SJCRH30 (cell line): ENCODE measurements around the gene COL26A1. TPM values are rescaled to one million over a fixed set of nuclear protein-coding genes. Genes with fewer than 3 reads are reported as not detected.
A peak's percentile ranks its signal among the peaks of the same experiment; 100 is the strongest.
"Not testable (repeated sequence)": the region's sequence is repeated elsewhere in the genome, so short reads cannot be mapped to it uniquely, and the experiment has no call there.

ENCODE experiments used
- DNase-seq, 2 experiments: peaks; one replicate each; pipeline ENCODE4 v3.0.0-alpha.2; 2015 to 2020
- H3K27ac ChIP-seq: fragments of 250-450 bp; sonication (Bioruptor Pico); 2 replicates; pipeline ENCODE4 v1.5.1; 2020; ENCODE audit warnings: mild to moderate bottlenecking, moderate library complexity
- H3K27me3 ChIP-seq: fragments of 250-450 bp; sonication (Bioruptor Pico); 2 replicates; pipeline ENCODE4 v1.5.1; 2020; ENCODE audit warnings: mild to moderate bottlenecking, moderate library complexity
- H3K36me3 ChIP-seq: fragments of 250-450 bp; sonication (Bioruptor Pico); 2 replicates; pipeline ENCODE4 v1.5.1; 2020; ENCODE audit warnings: mild to moderate bottlenecking, moderate library complexity
- H3K4me1 ChIP-seq: fragments of 250-450 bp; sonication (Bioruptor Pico); 2 replicates; pipeline ENCODE4 v1.5.1; 2020; ENCODE audit warnings: mild to moderate bottlenecking, moderate library complexity
- H3K4me3 ChIP-seq: fragments of 250-450 bp; sonication (Bioruptor Pico); 2 replicates; pipeline ENCODE4 v1.5.1; 2020; ENCODE audit warnings: mild to moderate bottlenecking, moderate library complexity
- H3K9me3 ChIP-seq: fragments of 250-450 bp; sonication (Bioruptor Pico); replicated peaks from 2 replicates; pipeline ENCODE4 v1.5.1; 2020; ENCODE audit warnings: mild to moderate bottlenecking, moderate library complexity
- total RNA-seq: library from RNA; depleted of rRNA; stranded (reverse); fragments of >200 nt; shearing (Covaris generic); gene quantifications from 2 replicates; pipeline ENCODE4 v1.2.3, GENCODE V29; 2014

Gene COL26A1
- total RNA-seq, 1 experiment from 2014 or later: 0.10 TPM

GRCh38 chr7:101593556-101593955, 230.9 kb downstream of the COL26A1 start:
- H3K9me3 ChIP-seq: no peaks in the 10 kb centered on the region
- no peaks in the 10 kb centered on the region for H3K27me3 ChIP-seq
- DNase-seq: no peak
- H3K4me3 ChIP-seq: no peak overlapping the region
- H3K36me3 ChIP-seq: no peaks in the 10 kb centered on the region
- no peak overlapping the region for H3K27ac ChIP-seq
- H3K4me1 ChIP-seq: no peaks in the 10 kb centered on the region

DNA sequence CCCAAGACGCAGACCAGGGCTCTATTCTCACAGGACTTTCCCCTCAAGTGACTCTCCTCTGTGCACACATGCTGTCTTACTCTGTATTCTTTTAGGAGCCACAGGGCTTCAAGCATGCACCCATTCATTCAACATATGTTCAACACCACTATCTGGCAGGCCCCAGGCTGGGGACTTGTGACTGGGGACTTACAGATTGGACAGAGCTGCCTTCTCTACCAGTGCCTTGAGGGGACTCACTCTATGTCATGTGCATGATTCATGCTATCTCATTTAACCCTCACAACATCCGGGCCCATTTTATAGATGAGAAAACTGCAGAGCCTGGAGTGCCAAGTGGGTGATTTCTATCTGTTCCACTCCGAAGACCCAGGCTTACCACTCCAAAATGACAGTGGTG, 232.1 kb downstream of the COL26A1 start:
- no peak for DNase-seq
- H3K4me1 ChIP-seq: no peaks in the 10 kb centered on the region; the same call in 1 of the 2 replicates
- H3K4me3 ChIP-seq: no peak overlapping the region
- H3K9me3 ChIP-seq: no peaks in the 10 kb centered on the region
- H3K36me3 ChIP-seq: no peaks in the 10 kb centered on the region
- H3K27me3 ChIP-seq: 0 out of 2 replicates have a peak, but pooled peaks cover 2% of the 10 kb centered on the region
- no peak overlapping the region for H3K27ac ChIP-seq

GRCh38 chr7:101595246-101595645, 232.6 kb downstream of the COL26A1 start:
- no peaks in the 10 kb centered on the region; the same call in 1 of the 2 replicates for H3K4me1 ChIP-seq
- H3K9me3 ChIP-seq: no peaks in the 10 kb centered on the region
- DNase-seq: no peak
- no peak overlapping the region for H3K4me3 ChIP-seq
- 0 out of 2 replicates have a peak, but pooled peaks cover 2% of the 10 kb centered on the region for H3K27me3 ChIP-seq
- H3K36me3 ChIP-seq: no peaks in the 10 kb centered on the region
- H3K27ac ChIP-seq: no peak overlapping the region

DNA sequence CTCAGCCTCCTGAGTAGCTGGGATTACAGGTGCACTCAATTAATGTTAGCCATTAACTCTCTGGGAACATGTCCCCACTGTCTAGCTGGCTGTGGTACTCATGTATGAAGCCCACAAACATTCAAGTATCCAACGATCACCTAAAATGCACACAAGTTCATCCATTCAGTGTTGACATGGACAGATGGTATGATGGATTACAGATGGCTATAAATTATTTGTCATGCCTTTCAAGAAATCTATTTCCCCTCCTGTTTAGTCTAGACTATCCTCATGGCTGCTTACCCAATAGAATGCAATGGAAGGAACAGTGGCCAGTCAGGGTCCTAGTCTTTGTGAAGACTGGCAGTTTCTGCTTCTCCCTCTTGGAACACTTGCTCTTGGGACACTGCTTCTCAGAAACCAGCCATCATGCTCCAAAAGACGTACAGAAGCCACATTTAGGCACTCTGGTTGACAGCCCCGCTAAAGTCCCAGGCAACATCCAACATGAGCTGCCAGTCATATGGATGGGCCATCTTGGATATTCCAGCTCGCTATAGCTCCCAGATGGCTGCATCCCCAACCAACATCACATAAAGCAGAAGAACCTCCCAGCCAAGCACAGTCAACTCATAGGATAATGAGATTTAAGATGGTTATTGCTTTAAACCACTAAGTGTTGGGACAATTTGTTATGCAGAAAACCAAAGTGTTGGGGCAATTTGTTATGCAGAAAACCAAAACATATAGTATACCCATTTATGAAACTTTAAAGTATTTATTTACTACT, 233.3 kb downstream of the COL26A1 start:
- Histone ChIP-seq H3K36me3 (no peaks in the 10 kb centered on the region), H3K27me3 (0 out of 2 replicates have a peak, but pooled peaks cover 2% of the 10 kb centered on the region), H3K9me3 (no peaks in the 10 kb centered on the region), H3K4me1 (no peaks in the 10 kb centered on the region; the same call in 1 of the 2 replicates), H3K27ac (no peak overlapping the region), H3K4me3 (no peak overlapping the region)
- DNase-seq: no peak

DNA sequence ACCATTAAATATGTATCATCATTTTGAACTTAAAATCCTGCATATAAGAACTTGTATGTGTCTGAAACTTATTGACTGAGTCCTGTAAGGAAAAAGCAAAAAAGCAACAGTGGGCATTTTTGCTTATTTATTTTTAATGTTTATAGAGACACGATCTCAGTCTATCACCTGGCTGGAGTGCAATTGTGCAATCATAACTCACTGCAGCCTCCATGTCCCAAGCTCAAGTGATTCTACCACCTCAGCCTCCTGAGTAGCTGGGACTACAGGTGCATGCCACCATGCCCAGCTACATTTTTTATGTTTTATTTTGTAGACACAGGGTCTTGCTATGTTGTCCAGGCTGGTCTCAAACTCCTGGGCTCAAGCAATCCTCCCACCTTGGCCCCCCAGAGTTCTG, 234.2 kb downstream of the COL26A1 start:
- no peak for DNase-seq
- Histone ChIP-seq H3K27me3 (0 out of 2 replicates have a peak, but pooled peaks cover 2% of the 10 kb centered on the region), H3K27ac (no peak overlapping the region), H3K9me3 (no peaks in the 10 kb centered on the region), H3K4me1 (no peaks in the 10 kb centered on the region; the same call in 1 of the 2 replicates), H3K36me3 (no peaks in the 10 kb centered on the region), H3K4me3 (no peak overlapping the region)

DNA sequence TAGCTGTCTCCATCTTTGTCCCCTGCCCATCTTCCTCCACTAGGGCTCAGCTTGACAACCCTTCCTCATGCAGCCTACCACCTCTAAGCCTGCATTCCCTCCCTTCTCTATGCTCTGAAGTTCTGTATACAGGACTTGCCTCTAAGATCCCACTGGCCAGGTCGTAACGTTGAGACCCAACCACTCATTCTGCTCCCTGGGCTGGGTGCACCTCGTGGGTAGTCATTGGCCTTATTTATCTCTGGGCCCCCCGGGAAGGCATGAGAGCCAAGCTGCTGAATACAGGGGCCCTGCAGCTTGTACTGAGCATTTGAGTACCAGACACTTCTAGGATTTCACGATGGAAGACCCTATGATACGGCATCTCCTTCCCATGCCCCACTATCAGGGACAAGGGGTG, 235.3 kb downstream of the COL26A1 start:
- H3K4me1 ChIP-seq: peaks cover 1% of the 10 kb centered on the region
- H3K36me3 ChIP-seq: no peaks in the 10 kb centered on the region
- H3K27ac ChIP-seq: no peak overlapping the region
- 0 out of 2 replicates have a peak, but pooled peaks cover 2% of the 10 kb centered on the region for H3K27me3 ChIP-seq
- no peak for DNase-seq
- no peaks in the 10 kb centered on the region for H3K9me3 ChIP-seq
- no peak overlapping the region for H3K4me3 ChIP-seq

GRCh38 chr7:101598422-101598985, 235.8 kb downstream of the COL26A1 start:
- H3K27me3 ChIP-seq: 0 out of 2 replicates have a peak, but pooled peaks cover 2% of the 10 kb centered on the region
- H3K4me1 ChIP-seq: peaks cover 2% of the 10 kb centered on the region
- no peak for DNase-seq
- no peaks in the 10 kb centered on the region for H3K36me3 ChIP-seq
- H3K9me3 ChIP-seq: no peaks in the 10 kb centered on the region
- no peak overlapping the region for H3K4me3 ChIP-seq
- no peak overlapping the region for H3K27ac ChIP-seq

DNA sequence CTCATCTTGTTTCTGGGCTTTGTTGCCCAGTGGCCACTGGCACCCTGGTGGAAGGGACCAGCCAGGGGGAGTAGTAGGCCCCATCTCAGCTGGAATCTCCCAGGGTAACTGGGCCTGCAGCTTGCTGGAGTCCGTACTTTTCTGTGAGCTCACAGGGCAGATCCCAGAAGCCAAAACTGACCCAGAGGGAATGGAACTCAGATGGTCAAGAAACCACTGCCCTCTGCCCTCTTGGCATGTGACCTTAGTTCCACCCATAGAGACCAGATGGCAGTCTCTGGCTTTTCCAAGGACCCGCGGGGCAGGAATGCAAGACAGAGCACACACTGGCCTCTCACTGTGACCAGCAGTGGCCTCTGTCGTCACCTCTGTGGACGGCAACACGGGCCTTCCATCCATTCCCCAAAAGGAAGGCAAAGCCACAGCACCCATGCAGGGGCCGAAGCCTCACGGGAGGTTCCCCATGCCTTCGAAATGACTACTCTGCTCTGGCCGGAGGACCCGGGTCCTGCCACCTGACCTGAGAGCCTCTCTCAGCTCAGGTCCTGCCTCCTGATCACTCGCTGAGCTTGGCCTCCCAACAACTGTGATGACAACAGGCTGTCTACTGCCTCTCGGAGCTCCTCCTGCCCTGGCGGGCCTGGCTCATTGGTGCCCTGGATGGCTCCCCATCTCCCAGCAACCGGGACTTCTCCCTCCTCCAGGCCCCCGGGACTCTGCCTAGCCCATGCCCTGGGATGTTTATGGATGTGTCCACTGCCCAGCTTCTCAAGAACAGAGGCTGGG, 236.5 kb downstream of the COL26A1 start:
- Histone ChIP-seq H3K4me1 (peaks cover 2% of the 10 kb centered on the region), H3K36me3 (no peaks in the 10 kb centered on the region), H3K9me3 (no peaks in the 10 kb centered on the region), H3K4me3 (no peak overlapping the region), H3K27ac (no peak overlapping the region), H3K27me3 (0 out of 2 replicates have a peak, but pooled peaks cover 2% of the 10 kb centered on the region)
- no peak for DNase-seq

DNA sequence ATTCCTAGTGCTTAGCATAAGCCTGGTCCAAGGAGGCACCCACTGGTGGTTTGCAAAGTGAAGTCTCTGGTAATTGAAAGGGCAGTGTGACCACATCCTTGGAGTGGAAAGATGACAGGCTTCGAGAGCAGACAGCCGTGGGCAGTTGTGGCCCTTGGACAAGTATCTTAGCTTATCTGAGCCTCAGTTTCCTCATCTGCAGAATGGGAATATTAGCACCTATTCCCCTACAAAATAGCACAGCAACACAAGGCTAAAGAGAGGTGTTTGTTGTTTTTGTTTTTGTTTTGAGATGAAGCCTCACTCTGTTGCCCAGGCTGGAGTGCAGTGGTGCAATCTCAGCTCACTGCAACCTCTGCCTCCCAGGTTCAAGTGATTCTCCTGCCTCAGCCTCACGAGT, 237.1 kb downstream of the COL26A1 start:
- Histone ChIP-seq H3K4me1 (peaks cover 2% of the 10 kb centered on the region), H3K9me3 (no peaks in the 10 kb centered on the region), H3K27me3 (0 out of 2 replicates have a peak, but pooled peaks cover 2% of the 10 kb centered on the region), H3K4me3 (no peak overlapping the region), H3K27ac (no peak overlapping the region), H3K36me3 (no peaks in the 10 kb centered on the region)
- no peak for DNase-seq

DNA sequence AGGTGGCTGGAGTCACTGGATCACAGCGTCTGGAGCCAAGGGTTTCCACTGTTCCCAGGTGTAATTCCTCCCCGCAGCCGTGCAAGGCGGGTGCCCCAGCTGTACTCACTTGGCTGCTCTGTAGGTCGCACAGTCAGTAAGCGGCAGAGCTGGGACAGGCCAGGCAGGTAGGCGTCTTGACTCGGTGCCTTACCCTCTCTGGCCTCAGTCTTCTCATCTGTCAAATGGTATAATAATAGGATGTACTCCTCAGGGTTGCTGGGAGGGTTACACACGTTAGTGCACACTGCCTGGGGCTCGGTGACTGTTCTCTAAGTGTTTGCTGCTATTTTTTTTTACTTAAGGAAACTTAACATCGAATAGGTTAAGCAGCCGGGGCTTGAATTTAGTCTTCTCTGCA, 239.4 kb downstream of the COL26A1 start:
- Histone ChIP-seq H3K27me3 (0 out of 2 replicates have a peak, but pooled peaks cover 2% of the 10 kb centered on the region), H3K9me3 (no peaks in the 10 kb centered on the region), H3K4me3 (no peak overlapping the region), H3K4me1 (peaks cover 2% of the 10 kb centered on the region), H3K36me3 (no peaks in the 10 kb centered on the region), H3K27ac (no peak overlapping the region)
- no peak for DNase-seq

GRCh38 chr7:101602484-101603241, 240.0 kb downstream of the COL26A1 start:
- peaks cover 2% of the 10 kb centered on the region for H3K4me1 ChIP-seq
- H3K27me3 ChIP-seq: 0 out of 2 replicates have a peak, but pooled peaks cover 2% of the 10 kb centered on the region
- DNase-seq: peak; percentile 86 to 94
- H3K9me3 ChIP-seq: no peaks in the 10 kb centered on the region
- no peaks in the 10 kb centered on the region for H3K36me3 ChIP-seq
- no peak overlapping the region for H3K4me3 ChIP-seq
- H3K27ac ChIP-seq: peak overlapping the region; percentile 34; the same call in 1 of the 2 replicates

- Histone ChIP-seq H3K9me3 (no peaks in the 10 kb centered on the region), H3K4me3 (no peak overlapping the region), H3K27ac (no peak overlapping the region), H3K27me3 (peaks cover 2% of the 10 kb centered on the region; the same call in 1 of the 2 replicates), H3K4me1 (peaks cover 2% of the 10 kb centered on the region; the same call in 1 of the 2 replicates), H3K36me3 (no peaks in the 10 kb centered on the region)
- DNase-seq: no peak
Observed at GRCh38 chr7:101604331-101604933, 241.8 kb downstream of the COL26A1 start.

DNA sequence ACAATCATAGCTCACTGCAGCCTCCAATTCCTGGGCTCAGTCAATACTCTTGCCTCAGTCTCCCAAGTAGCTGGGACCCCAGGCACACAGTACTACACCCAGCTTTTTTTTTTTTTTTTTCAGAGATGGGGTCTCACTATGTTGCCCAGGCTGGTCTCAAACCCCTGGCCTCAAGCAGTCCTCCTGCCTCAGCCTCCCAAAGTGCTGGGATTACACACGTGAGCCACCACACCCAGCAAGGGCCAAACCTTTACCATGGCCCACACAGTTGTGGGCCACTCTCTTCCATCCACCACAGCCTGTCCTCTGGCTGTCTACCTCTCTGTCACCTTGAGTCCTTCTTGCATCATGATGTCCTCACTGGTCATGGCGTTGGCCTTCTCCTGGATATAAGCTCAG, 242.3 kb downstream of the COL26A1 start:
- not testable (repeated sequence) for H3K4me1 ChIP-seq, H3K27me3 ChIP-seq, H3K9me3 ChIP-seq, DNase-seq, H3K4me3 ChIP-seq, H3K27ac ChIP-seq, H3K36me3 ChIP-seq
